Trophoblast cell (in vitro differentiated cells and primary cell): ENCODE data around the gene EFNA2.
A peak's percentile ranks its signal among the peaks of the same experiment; 100 is the strongest.

Source experiments
- DNase-seq, 2 donors: peaks; one replicate each; pipeline ENCODE4 v3.0.0-alpha.2; 2016
- H2AFZ ChIP-seq: 2 replicates; pipeline ENCODE4 v1.6.1; 2013; ENCODE audit warnings: low read length, moderate library complexity, mild to moderate bottlenecking; ENCODE audit not compliant: insufficient read depth, poor library complexity
- H2AK5ac ChIP-seq: 2 replicates; pipeline ENCODE4 v1.6.1; 2013; ENCODE audit warnings: mild to moderate bottlenecking, low read length
- H2BK120ac ChIP-seq: 2 replicates; pipeline ENCODE4 v1.6.1; 2013; ENCODE audit warnings: low read length, mild to moderate bottlenecking, moderate library complexity; ENCODE audit not compliant: insufficient read depth, poor library complexity
- H2BK12ac ChIP-seq: 2 replicates; pipeline ENCODE4 v1.6.1; 2013; ENCODE audit warnings: mild to moderate bottlenecking, low read length, moderate library complexity
- H2BK5ac ChIP-seq: 2 replicates; pipeline ENCODE4 v1.6.1; 2013; ENCODE audit warnings: low read length, low read depth, moderate library complexity, mild to moderate bottlenecking; ENCODE audit not compliant: poor library complexity
- H3K14ac ChIP-seq: 2 replicates; pipeline ENCODE4 v1.6.1; 2013; ENCODE audit warnings: mild to moderate bottlenecking, low read length
- H3K18ac ChIP-seq: 2 replicates; pipeline ENCODE4 v1.6.1; 2013; ENCODE audit warnings: mild to moderate bottlenecking, low read length
- H3K23ac ChIP-seq: 2 replicates; pipeline ENCODE4 v1.6.1; 2013; ENCODE audit warnings: low read length
- H3K27ac ChIP-seq: 2 replicates; pipeline ENCODE4 v1.5.1; 2013; ENCODE audit warnings: low read depth, mild to moderate bottlenecking, inconsistent platforms, low read length, moderate library complexity
- H3K27me3 ChIP-seq: 2 replicates; pipeline ENCODE4 v1.6.1; 2013; ENCODE audit warnings: inconsistent platforms, mild to moderate bottlenecking, low read length, moderate library complexity; ENCODE audit not compliant: insufficient read depth
- H3K36me3 ChIP-seq, 2 experiments: 1 replicate in 1 of 2; 2 replicates in 1 of 2; pipeline ENCODE4 v1.6.1; 2013; ENCODE audit warnings: low read length in 2 of 2, mild to moderate bottlenecking in 2 of 2, moderate library complexity in 1 of 2; ENCODE audit not compliant: insufficient read depth in 2 of 2, control insufficient read depth in 1 of 2
- H3K4ac ChIP-seq: 2 replicates; pipeline ENCODE4 v1.6.1; 2013; ENCODE audit warnings: low read depth, mild to moderate bottlenecking, low read length, moderate library complexity
- H3K4me1 ChIP-seq, 2 experiments: 1 replicate in 1 of 2; 2 replicates in 1 of 2; pipeline ENCODE4 v1.6.1; 2013; ENCODE audit warnings: low read length in 2 of 2, mild to moderate bottlenecking in 2 of 2, moderate library complexity in 1 of 2; ENCODE audit not compliant: insufficient read depth in 2 of 2, control insufficient read depth in 1 of 2
- H3K4me2 ChIP-seq: 2 replicates; pipeline ENCODE4 v1.6.1; 2013; ENCODE audit warnings: inconsistent platforms, mild to moderate bottlenecking, low read length, moderate library complexity
- H3K4me3 ChIP-seq: 2 replicates; pipeline ENCODE4 v1.5.1; 2013; ENCODE audit warnings: mild to moderate bottlenecking, low read depth, low read length, inconsistent platforms
- H3K79me1 ChIP-seq: one replicate; pipeline ENCODE4 v1.6.1; 2013; ENCODE audit warnings: low read length
- H3K79me2 ChIP-seq: 2 replicates; pipeline ENCODE4 v1.6.1; 2013; ENCODE audit warnings: low read length, mild to moderate bottlenecking; ENCODE audit not compliant: control insufficient read depth, insufficient read depth, poor library complexity
- H3K9ac ChIP-seq: 2 replicates; pipeline ENCODE4 v1.6.1; 2013; ENCODE audit warnings: mild to moderate bottlenecking, low read length
- H3K9me3 ChIP-seq: 2 replicates; pipeline ENCODE4 v1.6.1; 2013; ENCODE audit warnings: low read depth, mild to moderate bottlenecking, control low read depth, inconsistent platforms, low read length; ENCODE audit not compliant: insufficient read depth
- H4K12ac ChIP-seq: 2 replicates; pipeline ENCODE4 v1.6.1; 2013; ENCODE audit warnings: low read depth, mild to moderate bottlenecking, low read length, moderate library complexity
- H4K8ac ChIP-seq: 2 replicates; pipeline ENCODE4 v1.6.1; 2013; ENCODE audit warnings: low read depth, mild to moderate bottlenecking, low read length, moderate library complexity
- H4K91ac ChIP-seq: one replicate; pipeline ENCODE4 v1.6.1; 2013; ENCODE audit warnings: low read depth, mild to moderate bottlenecking, low read length, moderate library complexity
- WGBS: extraction: QIAGEN DNeasy Blood & Tissue Kit; methylation state at CpG from one replicate; pipeline ENCODE4 v1.1.7; 2013; ENCODE audit warnings: missing lambda C conversion rate; ENCODE audit not compliant: insufficient read length, insufficient coverage; ENCODE audit errors: extremely low coverage; 5-methylcytosine and 5-hydroxymethylcytosine counted together

EFNA2 gene

DNA sequence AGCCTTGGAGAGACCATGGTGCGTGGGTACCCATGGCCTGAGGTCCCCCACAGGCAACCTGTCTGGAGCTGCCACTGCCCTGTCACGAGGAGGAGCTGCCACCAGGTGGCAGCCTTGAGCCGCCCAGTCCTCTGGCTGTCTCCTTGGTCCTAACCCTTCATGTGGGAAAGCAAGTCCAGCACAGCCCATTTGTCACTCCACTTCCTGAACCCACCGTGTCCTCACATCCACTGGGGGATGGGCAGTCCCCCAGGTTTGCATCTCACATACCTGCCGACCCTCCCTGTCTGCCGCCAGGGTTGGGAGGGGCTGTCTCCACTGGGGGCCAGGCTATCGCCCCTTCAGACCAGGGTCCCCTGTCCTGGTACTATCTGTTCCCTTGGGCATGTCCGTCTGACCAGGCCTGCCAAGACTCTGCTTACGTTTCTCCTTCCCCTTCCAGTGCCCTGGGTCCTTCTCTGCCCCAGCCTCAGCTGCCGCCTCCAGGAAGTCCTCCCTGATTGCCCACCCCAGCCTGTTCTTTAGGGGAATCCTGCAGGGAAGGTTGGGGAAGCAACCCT lies 5.8 kb upstream of the EFNA2 start:
- H3K4me3 ChIP-seq, result no peak overlapping the region
- peak; percentile 76 to 91 for DNase-seq
- no peak overlapping the region for H3K4ac ChIP-seq
- H3K4me1 ChIP-seq, result peaks cover 8 to 12% of the 10 kb centered on the region in 2 experiments
- no peak overlapping the region for H4K12ac ChIP-seq
- H3K9me3 ChIP-seq, result no peaks in the 10 kb centered on the region
- no peak overlapping the region for H4K91ac ChIP-seq
- H2BK12ac ChIP-seq, result no peak overlapping the region
- peaks cover 11% of the 10 kb centered on the region for H3K79me1 ChIP-seq
- H2AK5ac ChIP-seq, result no peak overlapping the region
- no peak overlapping the region for H2BK120ac ChIP-seq
- H3K4me2 ChIP-seq, result no peak overlapping the region
- no peak overlapping the region for H3K23ac ChIP-seq
- H2BK5ac ChIP-seq, result no peak overlapping the region
- no peak overlapping the region for H3K9ac ChIP-seq
- no CpG with 5 or more reads among the region's 10 CpGs for WGBS
- H3K27ac ChIP-seq, result no peak overlapping the region
- H3K79me2 ChIP-seq, result peaks cover 9% of the 10 kb centered on the region
- no peak overlapping the region for H2AFZ ChIP-seq
- no peaks in the 10 kb centered on the region for H3K27me3 ChIP-seq
- no peak overlapping the region for H3K14ac ChIP-seq
- peaks cover 12% of the 10 kb centered on the region in 2 experiments for H3K36me3 ChIP-seq
- H4K8ac ChIP-seq, result no peak overlapping the region
- H3K18ac ChIP-seq, result no peak overlapping the region

DNA sequence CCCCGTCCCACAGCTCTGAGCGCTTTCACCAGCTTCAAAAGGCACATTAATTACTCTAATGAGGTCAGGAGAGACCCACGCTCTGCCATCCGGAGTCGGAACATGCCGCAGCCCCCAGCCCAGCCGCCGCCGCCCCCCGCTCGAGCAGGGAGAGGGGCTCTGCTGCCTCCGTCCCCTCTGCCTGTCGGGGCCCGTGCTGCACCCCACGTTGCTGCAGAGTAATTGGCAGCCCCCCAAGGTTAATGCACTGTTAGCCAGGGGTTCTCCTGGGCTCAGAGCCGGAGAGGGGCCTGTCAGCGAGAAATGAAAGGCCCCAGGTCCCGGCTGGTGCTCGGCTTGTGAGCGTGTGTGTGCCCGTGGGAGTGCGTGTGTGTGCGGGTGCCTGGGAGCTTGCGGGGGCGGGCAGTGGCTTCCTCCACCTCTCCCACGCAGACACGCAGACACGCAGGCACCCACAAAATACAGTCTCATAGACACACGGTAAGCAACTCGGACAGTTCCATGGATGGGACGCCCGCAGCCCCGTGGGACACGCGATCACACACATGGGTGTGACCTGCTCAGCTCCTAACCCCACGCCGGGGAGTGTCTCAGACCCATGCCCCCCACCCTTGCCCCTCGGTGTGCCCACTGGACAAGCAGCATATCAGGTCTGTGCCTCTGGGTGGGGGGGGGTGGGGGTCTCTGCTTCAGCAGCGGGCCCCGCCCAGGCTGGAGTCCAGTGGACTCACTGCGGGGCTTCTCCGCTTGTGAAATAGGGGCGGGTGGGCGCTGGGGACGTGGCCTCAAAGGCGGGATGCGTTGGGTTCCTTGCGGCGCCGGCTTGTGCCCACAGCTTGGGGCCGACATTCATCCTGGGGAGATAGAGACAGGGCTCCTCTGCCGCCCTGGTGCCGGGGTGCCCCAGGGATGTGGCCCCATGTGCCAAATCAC lies 4.8 kb upstream of the EFNA2 start:
- no peak overlapping the region for H3K4ac ChIP-seq
- H2BK5ac ChIP-seq, result no peak overlapping the region
- no peak overlapping the region for H3K27ac ChIP-seq
- H3K4me2 ChIP-seq, result no peak overlapping the region
- H3K23ac ChIP-seq, result no peak overlapping the region
- H4K12ac ChIP-seq, result no peak overlapping the region
- H3K36me3 ChIP-seq, result peaks cover 10% of the 10 kb centered on the region in 2 experiments
- no peak overlapping the region for H4K8ac ChIP-seq
- H3K9me3 ChIP-seq, result no peaks in the 10 kb centered on the region
- no peak overlapping the region for H3K4me3 ChIP-seq
- H4K91ac ChIP-seq, result no peak overlapping the region
- H3K27me3 ChIP-seq, result peaks cover under 1% of the 10 kb centered on the region
- peaks cover 3% of the 10 kb centered on the region for H3K79me2 ChIP-seq
- H3K18ac ChIP-seq, result no peak overlapping the region
- no CpG with 5 or more reads among the region's 53 CpGs for WGBS
- no peak for DNase-seq
- H3K4me1 ChIP-seq, result peaks cover 7 to 10% of the 10 kb centered on the region in 2 experiments
- no peak overlapping the region for H3K14ac ChIP-seq
- no peak overlapping the region for H2AFZ ChIP-seq
- H2BK12ac ChIP-seq, result no peak overlapping the region
- H2BK120ac ChIP-seq, result no peak overlapping the region
- H3K79me1 ChIP-seq, result peaks cover 4% of the 10 kb centered on the region
- no peak overlapping the region for H3K9ac ChIP-seq
- no peak overlapping the region for H2AK5ac ChIP-seq

DNA sequence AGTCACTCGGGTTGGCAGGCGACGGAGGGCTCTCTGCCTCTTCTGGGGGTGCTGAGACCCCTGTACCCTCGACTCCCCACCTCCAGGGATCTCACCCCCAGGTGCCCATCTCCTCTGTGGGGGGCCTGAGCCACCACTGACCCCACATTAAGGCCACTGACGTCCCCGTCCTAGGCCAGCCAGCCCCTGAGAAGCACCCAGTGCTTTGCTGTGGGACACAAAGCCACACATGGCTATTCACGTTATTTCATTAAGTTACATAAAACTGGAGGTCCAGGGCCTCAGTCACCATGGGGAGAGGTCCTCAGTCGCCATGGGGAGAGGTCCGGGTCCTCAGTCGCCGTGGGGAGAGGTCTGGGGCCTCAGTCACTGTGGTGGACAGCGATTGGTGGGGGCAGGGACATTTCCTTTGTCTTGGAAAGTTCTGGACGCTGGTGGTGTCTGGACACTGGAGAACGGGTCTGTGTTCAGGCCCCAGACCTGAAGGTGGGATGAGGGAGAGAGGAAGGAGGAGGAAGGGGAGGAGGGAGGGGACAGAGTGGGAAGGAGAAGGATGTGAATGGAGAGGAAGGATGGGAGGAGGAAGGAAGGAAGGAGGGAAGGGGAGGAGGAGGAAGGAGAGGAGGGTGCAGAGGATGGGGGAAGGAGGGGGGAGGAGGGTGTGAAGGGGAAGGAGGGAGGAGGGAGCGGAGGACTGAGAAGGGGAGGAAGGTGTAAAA lies 3.9 kb upstream of the EFNA2 start:
- no peaks in the 10 kb centered on the region for H3K9me3 ChIP-seq
- 100% methylated on average over 1 of the region's 15 CpGs for WGBS
- H4K12ac ChIP-seq, result no peak overlapping the region
- H3K36me3 ChIP-seq, result peaks cover 10% of the 10 kb centered on the region in 2 experiments
- no peak overlapping the region for H2BK5ac ChIP-seq
- DNase-seq, result no peak
- no peak overlapping the region for H2AFZ ChIP-seq
- H3K9ac ChIP-seq, result no peak overlapping the region
- no peak overlapping the region for H4K8ac ChIP-seq
- no peak overlapping the region for H3K27ac ChIP-seq
- H2AK5ac ChIP-seq, result no peak overlapping the region
- no peak overlapping the region for H3K18ac ChIP-seq
- H3K79me1 ChIP-seq, result no peaks in the 10 kb centered on the region
- H3K4me2 ChIP-seq, result no peak overlapping the region
- no peak overlapping the region for H2BK120ac ChIP-seq
- H3K79me2 ChIP-seq, result no peaks in the 10 kb centered on the region
- H3K27me3 ChIP-seq, result peaks cover 7% of the 10 kb centered on the region
- H2BK12ac ChIP-seq, result no peak overlapping the region
- H4K91ac ChIP-seq, result no peak overlapping the region
- H3K4ac ChIP-seq, result no peak overlapping the region
- H3K23ac ChIP-seq, result no peak overlapping the region
- peaks cover under 1 to 8% of the 10 kb centered on the region in 2 experiments for H3K4me1 ChIP-seq
- no peak overlapping the region for H3K4me3 ChIP-seq
- H3K14ac ChIP-seq, result no peak overlapping the region

DNA sequence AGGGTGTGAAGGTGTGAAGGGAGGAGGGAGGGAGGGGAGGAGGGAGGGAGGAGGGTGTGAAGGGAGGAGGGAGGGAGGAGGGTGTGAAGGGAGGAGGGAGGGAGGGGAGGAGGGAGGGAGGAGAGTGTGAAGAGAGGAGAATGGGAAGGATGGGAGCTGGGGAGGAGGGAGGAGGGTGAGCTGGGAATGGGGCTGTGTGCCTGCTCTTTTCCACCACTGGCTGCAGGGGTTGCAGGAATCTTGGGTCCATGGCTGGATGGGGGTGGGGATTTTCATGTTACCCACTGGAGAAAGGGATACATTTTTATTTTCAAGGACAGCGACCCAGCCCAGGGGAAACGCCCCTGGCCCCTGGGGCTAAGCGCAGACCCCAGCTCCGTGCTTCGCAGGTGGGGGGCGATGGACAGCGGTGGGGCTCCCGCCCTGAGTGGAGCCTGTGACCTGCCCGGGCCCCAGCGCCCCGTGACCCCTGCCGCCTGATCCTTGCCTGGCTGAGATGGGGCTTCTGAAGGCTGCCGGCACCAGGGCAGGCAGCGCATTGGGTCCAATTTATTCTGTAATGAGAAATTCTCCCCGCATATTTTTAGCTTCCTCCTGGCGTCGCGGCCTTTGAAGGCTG lies 3.0 kb upstream of the EFNA2 start:
- no CpG with 5 or more reads among the region's 18 CpGs for WGBS
- DNase-seq, result no peak

More for the DNA sequence above, 3.0 kb upstream of the EFNA2 start:
- no peaks in the 10 kb centered on the region for H3K79me1 ChIP-seq
- H3K79me2 ChIP-seq, result no peaks in the 10 kb centered on the region
- H3K9ac ChIP-seq, result no peak overlapping the region
- H3K36me3 ChIP-seq, result peaks cover 10% of the 10 kb centered on the region in 2 experiments
- H2BK120ac ChIP-seq, result no peak overlapping the region
- H3K4ac ChIP-seq, result no peak overlapping the region
- H4K91ac ChIP-seq, result no peak overlapping the region
- H3K4me3 ChIP-seq, result no peak overlapping the region
- H3K9me3 ChIP-seq, result no peaks in the 10 kb centered on the region
- H4K12ac ChIP-seq, result no peak overlapping the region
- no peak overlapping the region for H3K18ac ChIP-seq
- H2BK12ac ChIP-seq, result no peak overlapping the region
- peaks cover 7% of the 10 kb centered on the region for H3K27me3 ChIP-seq
- no peak overlapping the region for H2BK5ac ChIP-seq
- H4K8ac ChIP-seq, result no peak overlapping the region
- no peak overlapping the region for H3K23ac ChIP-seq
- H3K4me1 ChIP-seq, result peaks cover 0 to 10% of the 10 kb centered on the region in 2 experiments
- H3K14ac ChIP-seq, result no peak overlapping the region
- no peak overlapping the region for H3K27ac ChIP-seq
- H3K4me2 ChIP-seq, result no peak overlapping the region
- H2AK5ac ChIP-seq, result no peak overlapping the region
- H2AFZ ChIP-seq, result no peak overlapping the region
